ENCODE data around the gene ARF1. TPM values are rescaled to one million over a fixed set of nuclear protein-coding genes. Genes with fewer than 3 reads are reported as not detected.

Gene ARF1
- total RNA-seq, 1 donor from 2014 or later, result 172 TPM

GRCh38 chr1:228068359-228068758, 14.1 kb upstream of the ARF1 start:
- DNase-seq (ENCODE audit: low spot score) (no peak), ATAC-seq (no peak)

DNA sequence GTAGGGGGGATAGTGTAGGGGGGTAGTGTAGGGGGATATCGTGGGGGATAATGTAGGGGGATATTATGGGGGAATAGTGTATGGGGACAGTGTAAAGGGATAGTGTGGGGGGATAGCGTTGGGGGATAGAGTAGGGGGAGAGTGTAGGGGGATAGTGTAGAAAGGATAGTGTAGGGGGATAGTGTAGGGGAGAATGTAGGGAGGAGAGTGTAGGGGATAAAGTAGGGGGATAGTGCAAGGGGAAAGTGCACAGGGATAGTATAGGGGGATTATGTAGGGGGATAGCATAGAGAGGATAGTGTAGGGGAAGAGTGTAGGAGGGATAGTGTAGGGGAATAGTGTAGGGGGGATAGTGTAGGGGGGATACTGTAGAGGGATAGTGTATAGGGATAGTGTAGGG, 12.3 kb upstream of the ARF1 start:
- DNase-seq (ENCODE audit: low spot score), result no peak

DNA sequence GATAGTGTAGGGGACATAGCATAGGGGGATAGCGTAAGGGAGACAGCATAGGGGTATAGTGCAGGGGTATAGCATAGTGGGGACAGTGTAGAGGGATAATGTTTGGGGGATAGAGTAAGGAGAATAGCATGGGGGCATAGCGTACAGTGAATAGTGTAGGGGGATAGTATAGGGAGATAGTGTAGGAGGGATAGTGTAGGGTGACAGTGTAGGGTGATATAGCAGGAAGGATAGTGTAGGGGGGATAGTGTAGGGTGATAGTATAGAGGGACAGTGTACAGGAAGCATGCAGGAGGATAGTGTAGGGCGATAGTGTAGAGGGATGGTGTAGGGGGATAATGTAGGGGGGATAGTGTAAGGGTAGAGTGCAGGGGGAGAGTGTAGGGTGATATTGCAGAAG, 11.7 kb upstream of the ARF1 start:
- ATAC-seq (no peak), DNase-seq (ENCODE audit: low spot score) (no peak)

More for the DNA sequence above, 12.3 kb upstream of the ARF1 start:
- ATAC-seq, result no peak

DNA sequence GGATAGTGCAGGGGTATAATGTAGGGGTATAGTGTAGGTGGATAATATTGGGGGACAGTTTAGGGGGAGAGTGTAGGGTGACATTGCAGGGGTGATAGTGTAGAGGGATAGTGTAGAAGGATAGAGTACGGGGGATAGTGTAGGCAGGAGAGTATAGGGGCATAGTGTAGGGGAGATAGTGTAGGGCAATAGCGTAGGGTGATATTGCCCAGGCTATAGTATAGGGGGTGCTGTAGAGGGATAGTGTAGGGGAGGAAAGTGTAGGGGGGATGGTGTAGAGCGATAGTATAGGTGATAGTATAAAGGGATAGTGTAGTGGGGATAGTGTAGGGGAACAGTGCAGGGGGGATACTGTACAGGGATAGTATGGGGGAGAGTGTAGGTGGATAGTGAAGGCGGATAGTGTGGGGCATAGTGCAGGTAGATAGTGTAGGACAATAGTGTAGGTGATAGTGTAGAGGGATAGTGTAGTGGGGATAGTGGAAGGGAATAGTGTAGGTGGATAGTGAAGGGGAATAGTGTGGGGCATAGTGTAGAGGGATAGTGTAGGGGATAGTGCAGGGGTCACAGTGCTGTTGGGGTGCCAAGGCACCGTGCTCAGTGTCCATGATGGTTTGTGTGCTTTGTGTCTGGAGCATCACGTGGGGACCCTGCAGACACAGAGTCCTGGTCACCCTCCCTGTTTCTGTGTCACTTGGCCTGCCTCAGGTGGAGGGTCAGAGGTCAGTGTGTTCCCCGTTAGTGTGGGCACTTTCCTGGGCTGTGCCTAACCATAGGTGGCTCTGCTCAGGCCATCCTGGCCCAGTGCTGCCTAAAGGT, 10.5 kb upstream of the ARF1 start:
- ATAC-seq (peak; percentile 48), DNase-seq (ENCODE audit: low spot score) (peak; percentile 33)

- no peak for ATAC-seq
- peak; percentile 34 for DNase-seq (ENCODE audit: low spot score)
These were observed 9.9 kb upstream of the ARF1 start for GRCh38 chr1:228072658-228073043.

DNA sequence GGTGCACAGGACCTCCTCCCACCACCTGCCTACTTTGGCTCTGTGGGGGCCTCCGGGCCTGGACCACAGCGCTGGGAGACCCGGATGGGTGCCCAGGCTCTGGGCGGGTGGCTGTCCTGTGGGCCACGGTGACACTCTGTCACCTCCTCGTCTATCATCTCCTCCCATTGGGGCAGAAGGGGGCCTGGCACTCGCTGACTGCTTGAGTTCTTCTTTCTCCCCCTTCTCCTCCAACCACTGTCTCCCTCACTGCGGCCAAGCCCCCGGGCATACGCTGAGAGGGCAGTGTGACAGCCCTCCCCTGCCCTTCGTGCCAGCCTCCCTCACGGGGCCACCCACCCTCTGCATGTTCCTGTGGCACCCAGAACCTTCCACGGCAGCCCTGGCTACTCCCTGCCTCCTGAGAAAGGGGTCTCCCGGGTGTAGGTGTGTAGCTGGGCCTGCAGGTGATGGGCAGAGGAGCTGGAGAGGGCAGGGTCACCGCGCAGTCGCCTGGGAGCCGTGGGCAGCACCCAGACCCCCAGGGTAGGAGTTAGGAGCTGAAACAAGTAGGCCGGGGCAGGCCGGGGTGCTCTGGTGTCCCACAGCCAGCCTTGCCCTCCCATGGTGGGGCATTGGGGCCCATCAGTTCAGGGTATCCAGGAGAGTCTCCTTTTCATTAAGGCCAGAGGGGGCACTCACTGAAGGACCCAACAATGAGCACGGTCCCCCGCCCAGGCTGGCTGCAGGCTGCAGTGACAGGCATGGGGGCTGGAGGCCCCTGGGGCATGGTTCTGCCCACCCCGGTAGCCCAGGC, 9.2 kb upstream of the ARF1 start:
- peak; percentile 34 for DNase-seq (ENCODE audit: low spot score)
- no peak for ATAC-seq

DNA sequence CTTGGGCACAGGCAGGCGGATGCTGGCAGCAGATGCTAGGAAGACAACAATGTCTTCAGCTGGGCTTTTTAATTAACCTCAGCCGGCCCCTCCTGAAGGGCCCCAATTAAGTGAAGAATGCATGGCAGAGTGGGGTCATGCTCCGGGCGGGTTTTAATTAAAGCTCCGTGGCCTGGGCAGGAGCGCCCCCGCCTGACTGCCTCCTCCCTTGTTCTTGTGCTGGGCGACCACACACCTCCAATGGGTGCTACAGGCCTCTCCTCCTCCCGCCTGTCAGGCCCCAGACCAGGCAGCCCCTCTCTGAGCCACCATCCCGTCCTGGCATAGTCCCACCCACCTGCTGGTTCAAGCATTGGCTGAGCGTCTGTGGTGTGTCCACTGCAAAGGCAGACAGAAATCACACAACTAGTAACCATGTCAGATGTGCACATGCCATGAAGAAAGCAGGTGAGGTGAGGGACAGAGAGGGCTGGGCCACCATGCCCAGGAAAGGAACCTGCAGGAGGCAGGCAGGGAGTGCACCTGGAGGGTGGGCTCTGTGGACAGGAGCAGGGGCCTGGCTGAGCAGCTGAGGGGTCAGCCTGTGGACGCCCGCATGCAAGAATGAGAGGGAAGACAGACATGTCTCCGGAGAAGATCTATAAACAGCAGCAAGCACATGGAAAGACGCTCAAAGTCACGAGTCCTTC, 8.5 kb upstream of the ARF1 start:
- ATAC-seq (no peak), DNase-seq (ENCODE audit: low spot score) (peak; percentile 36)

GRCh38 chr1:228074954-228075730, 7.4 kb upstream of the ARF1 start:
- ATAC-seq, result peak; percentile 28
- DNase-seq (ENCODE audit: low spot score), result peak; percentile 44

- peak; percentile 35 for DNase-seq (ENCODE audit: low spot score)
- ATAC-seq, result no peak
These were observed 6.7 kb upstream of the ARF1 start for GRCh38 chr1:228075801-228076271.

- ATAC-seq (no peak), DNase-seq (ENCODE audit: low spot score) (no peak)
These were observed 5.6 kb upstream of the ARF1 start for GRCh38 chr1:228076796-228077430.

DNA sequence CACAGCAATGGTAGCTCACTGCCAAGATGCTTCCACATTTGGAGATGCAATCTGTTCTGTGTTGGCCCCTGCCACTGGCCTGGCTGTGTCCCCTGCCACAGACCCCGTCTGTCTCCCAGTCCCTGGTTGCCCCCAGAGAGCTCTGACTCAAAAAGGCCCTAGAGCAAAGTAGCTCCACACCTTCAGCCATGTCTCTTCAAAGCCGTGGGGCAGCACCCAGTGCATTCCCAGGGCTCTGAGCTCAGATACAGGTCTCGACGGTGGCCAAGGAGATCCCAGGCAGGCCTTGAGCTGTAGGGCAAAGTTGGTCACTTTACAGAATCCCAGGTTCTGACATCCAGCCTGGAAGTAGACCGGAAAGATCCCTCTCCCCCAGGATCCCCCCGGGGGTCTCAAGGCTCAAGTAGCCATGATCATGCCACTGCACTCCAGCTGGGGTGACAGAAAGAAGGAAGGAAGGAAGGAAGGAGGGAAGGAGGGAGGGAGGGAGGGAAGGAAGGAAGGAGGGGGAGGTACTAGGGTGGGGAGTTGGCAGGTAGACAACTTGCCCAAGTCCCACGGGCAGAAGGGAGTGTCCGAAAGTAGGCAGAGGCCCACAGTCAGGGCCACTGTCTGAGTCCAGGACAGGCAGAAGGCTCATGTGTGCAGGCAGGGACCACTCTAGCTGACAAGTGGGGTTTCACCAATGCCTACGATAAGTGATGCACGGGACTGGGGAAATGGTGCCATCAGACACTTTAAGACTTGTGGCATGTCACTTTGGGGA, 4.8 kb upstream of the ARF1 start:
- ATAC-seq (no peak), DNase-seq (ENCODE audit: low spot score) (no peak)

DNA sequence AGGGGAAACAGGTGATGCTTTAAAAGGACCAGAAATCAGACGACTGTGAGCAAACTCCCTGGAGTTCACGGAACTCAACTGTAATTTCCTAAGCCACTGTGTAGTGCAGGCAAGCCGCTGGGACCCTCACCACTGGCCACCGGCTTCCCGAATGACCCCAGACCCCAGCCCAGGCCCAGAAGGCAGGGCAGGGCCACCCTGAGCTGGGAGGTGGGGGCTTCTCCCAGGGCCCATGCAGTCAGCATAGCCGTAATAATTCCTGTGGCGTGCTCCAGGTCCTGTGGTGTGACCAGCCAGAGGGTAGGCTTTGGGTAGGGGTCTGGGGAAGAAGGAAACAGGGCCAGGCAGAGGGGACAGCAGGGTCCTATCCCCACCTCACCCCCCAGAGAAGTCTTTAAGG, 3.5 kb upstream of the ARF1 start:
- ATAC-seq (no peak), DNase-seq (ENCODE audit: low spot score) (no peak)

DNA sequence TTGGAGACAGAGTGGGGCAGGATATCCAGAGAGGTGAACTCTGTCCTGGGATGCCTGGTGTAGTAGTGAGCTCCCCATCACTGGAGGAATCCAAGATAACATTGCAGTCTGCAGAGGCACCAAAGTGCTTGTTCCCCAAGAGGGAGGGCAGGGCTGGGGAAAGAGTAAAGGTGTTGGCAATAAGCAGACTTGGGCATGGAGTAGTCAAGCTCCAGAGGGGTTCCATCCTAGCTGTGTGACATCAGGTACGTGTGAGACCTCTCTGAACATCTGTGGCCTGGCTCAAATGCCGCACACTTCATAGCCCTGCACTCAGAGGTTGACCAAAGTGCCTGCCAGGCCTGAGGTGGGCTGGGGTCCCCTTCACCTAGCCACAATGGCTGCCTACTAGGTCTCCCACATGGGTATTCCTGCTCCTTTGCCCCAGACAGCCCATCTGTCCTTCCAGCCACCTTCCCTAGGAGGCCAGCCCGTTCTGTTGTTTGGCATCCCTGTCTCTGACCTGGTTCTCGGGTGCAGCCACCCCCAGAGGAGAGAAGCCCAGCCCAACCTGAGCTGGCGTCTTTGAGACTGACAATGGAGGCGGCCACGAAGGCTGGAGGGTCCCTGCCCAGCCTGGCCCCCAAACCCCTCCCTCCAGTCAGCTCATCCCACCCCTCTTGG, 2.8 kb upstream of the ARF1 start:
- ATAC-seq (no peak), DNase-seq (ENCODE audit: low spot score) (no peak)

DNA sequence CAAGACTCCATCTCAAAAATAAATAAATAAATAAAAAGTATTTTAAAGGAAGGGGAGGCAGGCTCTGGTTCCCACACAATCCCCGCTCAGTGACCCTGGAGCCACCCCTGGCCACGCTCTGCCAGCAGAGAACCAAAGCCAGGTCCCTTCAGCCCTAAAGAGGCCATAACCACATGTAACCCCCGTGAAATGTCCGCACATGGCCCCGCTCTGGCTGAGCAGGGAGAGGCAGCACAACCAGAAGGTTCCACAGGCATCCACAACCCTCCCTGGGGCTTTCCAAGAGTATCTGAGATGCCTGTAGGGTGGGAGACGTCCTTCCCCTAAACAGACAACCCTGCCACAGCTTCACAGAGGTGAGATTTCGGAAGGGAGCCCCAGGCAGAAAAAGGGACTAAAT, 1.4 kb upstream of the ARF1 start:
- no peak for DNase-seq (ENCODE audit: low spot score)
- ATAC-seq, result no peak

DNA sequence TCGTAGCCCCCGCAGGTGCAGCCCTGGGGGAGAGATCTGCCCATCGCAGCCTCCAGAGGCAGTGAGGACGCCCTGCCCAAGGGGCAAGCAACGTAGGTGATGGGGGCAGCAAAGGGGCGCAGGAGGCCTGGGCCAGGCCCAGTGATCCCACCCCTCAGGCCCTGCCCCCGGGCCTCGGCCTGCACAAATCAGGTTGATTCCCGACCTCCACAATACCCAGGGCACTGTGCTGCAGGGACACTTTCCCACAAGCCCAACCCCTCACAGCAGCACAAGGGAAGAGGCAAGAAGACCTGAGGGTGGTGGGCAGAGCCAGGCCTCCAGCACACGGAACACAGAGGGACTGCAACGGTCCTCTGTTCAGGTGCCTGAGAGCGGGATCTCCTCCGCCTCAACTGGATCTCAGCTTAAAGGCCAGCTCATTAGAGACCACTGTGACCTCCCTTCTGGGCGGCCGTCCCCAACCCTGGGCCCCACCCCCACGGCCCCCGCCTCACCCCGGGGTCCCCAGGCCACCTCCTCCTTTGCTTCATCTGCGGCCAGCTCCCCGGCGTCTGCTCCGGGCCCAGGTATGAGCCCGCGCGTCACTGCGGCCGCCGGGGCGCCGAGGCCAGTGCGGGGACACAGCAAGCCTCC, 812 bp upstream of the ARF1 start:
- DNase-seq (ENCODE audit: low spot score) (no peak), ATAC-seq (peak; percentile 8)

- DNase-seq (ENCODE audit: low spot score) (peak; percentile 69), ATAC-seq (peak; percentile 44)
These were observed 686 bp downstream of the ARF1 start for GRCh38 chr1:228082918-228083870.

- peak; percentile 6 for ATAC-seq
- DNase-seq (ENCODE audit: low spot score), result no peak
These were observed 1.4 kb downstream of the ARF1 start for GRCh38 chr1:228083871-228084278.

Measured in left lobe of liver (tissue), 2 donors.